AML-193 (cell line): ENCODE measurements around the gene GEMIN7.

Experiments
- DNase-seq, 2 experiments: peaks; one replicate each; lab custom pipeline; 2025; lab: John Stamatoyannopoulos, UW

GEMIN7 gene

DNA sequence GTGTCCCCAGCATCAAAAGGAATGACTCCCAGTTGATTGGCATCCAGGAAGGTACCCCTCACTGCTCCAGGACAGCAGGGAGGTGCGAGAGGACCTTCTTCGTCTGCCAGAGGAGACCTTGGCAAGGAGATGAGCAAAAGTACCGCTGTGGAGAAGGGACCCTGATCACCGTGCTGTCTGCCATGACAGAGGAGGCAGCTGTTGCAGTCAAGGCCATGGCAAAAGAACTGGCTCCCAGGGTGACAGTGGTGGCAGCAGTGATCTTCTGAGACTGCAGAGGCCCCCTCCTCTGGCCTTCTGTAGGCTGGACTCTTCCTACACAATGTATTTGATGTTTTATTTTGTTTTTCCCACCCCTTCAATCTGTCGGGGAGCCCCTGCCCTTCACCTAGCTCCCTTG lies 49.7 kb downstream of the GEMIN7 start:
- no peak for DNase-seq

DNA sequence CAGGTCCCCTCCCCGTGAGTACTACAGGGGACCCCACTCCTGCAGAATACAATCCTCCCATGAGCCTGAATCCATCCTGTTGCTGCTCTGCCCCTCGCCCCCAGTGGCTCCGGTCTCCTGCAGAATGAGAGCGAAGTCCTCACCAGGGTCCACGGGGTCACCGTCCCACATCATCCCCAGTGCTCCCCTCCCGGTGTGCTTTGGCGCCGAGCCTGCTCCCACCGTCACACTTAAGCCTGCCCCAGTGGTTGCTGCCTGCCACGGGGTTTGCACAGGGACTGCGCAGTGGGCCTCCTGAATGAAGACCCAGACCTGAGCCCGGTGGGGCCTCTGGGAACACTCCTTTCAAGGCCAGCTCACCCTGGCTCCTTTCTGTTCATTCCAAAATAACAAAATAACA lies 51.2 kb downstream of the GEMIN7 start:
- no peak for DNase-seq

DNA sequence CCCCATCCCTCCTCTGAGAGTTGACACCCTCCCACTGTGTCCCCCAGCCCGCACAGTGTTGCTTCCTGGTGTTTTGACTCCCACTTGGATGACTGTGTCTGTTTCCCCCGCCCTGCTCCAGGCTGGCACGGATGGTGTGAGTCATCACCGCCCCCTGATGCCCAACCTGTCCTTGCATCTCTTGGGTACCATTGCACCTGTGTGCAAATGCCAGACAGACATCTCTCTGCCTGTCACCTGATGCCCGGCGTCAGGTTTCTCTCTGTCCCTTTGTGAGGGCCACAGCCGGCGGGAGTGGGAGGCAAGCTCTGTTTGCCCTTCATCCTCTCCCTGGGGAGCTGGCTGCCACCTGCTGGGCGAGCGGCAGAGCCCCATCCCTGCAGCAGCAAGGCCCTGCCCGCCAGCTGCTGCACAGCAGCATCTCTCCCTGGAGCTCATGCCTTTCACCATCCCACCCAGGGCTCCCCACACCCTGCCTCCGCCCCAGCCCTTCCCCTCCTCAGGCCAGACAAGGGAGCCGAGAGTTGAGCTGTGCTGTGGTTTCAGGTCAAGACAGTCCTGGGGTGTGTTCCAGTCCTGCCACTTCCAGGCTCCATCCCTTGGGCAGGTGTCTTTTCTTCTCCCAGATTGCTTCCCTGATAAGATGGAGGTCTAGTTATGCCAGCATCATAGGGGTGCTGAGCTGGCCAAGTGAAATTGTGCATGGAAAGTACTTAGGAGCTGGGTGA lies 52.0 kb downstream of the GEMIN7 start:
- no peak for DNase-seq

DNA sequence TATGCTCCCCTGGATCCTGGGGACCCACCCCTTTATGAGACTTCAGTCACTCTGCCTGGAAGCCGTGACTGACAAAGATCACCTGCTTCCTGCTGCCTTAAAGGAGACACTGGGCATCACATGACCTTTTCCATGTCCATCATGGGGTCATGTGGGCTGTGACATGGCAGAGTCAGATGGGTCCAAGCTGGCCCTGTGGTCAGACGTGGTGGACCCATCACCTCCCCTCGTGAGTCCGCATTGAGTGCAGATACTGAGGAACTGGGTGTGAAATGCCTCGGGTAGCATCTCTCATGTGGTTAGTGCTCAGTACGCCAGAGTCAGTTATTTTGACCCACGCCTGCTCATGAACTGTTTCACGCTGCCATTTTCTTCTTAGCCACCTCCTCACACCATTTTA lies 54.6 kb downstream of the GEMIN7 start:
- no peak for DNase-seq

DNA sequence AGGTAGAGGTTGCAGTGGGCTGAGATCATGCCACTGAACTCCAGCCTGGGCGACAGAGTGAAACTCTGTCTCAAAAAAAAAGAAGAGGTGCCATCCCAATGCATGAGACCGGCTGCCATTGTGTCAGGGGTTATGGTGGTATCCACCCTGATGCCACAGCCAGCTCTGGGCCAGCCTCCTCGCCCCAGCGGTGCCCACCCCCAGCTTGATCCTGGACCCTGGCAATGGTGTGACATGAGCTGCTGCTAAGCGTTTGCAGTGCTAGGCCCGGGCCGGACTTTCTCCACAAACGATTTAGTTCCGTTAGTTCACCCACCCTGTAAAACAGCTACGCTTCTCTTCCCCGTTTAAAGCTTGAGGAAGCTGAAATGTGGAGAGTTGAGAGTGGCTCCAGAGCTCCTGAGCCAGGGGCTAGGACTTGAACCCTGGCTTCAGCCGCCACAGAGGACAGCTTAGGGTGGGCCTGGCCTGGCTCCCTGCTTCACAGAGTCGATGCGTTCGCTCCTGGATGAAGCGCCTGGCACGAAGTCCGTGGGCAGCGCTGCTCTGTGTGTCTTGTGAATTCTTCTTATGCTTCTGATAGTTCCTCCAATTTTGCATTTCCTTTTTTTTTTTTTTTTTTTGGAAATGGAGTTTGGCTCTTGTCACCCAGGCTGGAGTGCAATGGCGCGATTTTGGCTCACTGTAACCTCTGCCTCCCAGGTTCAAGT lies 56.3 kb downstream of the GEMIN7 start:
- DNase-seq = no peak

DNA sequence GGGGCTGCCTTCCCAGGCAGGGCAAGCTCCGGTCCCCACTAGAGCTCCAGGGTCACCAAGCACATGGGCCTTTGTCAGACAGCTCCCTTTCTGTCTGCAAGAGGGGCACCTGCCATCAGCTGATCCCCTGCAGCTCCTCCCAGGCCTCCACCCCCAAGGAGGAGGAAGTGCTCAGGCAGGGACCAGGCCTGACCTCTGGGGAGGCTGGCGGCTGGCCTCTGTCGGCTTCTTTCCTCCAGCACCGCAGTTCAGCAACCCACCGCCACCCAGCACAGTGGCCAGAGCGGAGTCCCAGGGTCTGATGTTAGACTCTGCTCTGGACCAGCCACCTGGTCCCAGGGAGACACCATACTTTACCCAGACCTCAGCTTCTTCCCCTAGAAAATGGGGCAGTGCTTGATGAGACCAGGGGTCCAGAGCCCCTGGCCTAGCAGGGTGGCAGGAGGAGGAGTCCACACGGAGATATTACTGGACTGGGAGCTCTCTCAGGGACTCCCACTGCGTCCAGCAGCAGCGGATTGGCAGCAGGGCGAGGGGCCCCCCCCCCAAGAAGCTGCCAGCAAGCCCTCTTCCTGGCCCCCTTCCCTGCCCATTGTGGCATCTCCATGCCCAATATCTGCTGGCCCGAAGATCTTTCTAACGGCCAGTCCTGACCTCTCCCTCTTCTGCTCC lies 57.6 kb downstream of the GEMIN7 start:
- DNase-seq = no peak

DNA sequence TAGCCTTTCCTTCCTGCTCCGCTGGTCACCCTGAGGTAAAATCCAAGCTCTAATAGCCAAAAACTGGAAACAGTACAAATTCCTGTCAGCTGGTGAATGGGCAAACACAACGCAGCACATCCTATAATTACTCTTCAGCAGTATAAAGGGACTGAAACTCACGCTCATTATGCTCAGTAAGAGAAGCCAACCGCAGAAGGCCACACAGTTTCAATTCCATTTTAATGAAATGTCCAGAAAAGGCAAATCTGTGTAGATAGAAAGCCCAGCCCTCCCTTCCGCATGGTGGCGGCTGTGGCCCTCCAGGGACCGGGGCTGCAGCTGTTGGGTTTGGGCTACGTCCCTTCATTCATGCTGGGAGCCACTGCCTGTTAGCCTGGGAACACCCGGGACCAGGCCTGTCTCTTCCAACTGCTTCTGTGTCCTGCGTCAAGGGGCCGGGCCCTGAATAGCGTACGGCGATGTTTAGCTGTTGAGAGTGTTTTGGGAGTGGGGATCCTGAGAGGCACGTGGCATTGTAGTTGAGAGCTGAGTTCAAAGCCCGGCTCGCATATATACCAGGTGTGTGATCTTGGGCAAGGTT lies 58.2 kb downstream of the GEMIN7 start:
- DNase-seq = no peak

DNA sequence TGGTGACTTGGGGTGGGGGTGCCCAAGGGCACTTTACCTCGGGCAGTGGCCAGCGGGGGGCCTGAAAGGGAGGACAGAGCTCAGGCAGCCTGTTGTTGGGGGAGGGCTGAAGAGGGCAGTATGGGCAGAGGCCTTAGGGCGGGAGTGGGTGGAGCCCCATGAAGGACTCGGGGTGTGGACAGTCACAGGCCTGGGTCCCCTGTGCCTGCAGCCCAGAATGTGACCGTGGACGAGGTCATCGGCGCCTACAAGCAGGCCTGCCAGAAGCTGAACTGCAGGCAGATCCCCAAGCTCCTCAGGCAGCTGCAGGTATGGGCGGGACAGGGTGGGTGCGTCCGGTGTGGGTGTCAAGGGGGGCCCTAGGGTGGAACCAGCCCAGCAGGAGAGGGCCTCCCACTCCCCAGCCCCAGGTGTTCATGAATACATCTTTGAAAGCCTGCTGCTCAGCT lies 59.3 kb downstream of the GEMIN7 start:
- no peak for DNase-seq

DNA sequence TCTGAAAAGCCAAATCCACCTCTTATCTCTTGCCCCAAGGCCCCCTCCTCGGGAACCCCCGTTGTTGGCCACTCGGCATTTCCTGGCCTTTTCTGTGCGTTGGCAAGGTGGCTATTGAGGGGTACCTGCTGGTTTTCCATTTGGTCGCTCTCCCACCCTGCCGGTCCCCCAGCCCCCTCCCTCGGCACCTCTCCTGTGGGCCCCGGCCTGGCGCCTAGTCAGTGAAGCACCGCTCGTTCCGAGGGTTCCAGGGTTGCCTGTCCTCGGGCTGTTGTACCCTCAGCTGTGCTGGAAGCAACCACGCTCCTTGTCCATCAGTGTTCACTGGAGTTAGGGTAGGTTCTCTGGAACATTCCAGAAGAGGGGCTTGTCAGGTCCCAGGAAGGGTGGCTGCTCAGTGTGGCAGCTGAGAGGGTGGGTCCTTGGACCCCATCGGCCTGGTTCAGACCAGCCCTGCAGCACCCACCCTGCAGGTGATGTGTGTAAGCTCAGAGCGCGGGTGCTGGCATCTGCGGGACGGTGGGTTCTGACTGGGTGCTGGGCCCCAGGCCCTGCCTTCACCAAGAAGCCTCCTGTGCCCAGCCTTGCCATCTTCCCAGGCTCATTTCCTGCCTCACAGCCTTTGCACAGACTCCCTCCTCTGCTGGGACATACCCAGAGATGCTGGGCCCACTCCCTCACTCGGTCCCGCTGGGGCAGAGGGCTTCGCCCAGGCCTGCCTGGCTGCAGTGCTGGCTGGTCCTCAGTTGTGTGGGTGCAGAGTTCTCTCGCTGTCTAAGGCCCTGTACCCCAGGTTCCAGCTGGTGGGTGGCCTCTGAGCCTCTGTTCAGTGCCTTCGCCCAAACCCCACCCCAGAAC lies 60.5 kb downstream of the GEMIN7 start:
- DNase-seq = no peak

DNA sequence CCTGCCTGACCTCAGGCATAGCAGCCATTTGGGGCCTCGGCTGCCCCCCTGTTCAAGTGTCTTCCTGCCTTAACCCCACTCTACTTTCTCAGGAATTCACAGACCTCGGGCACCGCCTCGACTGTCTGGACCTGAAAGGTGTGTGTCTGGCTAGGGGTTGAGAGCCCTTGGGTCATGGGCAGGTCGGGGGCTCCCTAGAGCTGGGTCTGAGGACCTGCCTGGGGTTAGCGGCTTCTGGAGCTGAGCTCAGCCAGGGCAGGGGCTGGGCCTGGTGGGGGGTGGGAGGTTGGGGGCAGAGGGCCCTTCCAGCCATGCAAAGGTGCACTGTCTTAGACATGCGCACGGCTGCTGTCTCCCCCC lies 61.1 kb downstream of the GEMIN7 start:
- DNase-seq = no peak

DNA sequence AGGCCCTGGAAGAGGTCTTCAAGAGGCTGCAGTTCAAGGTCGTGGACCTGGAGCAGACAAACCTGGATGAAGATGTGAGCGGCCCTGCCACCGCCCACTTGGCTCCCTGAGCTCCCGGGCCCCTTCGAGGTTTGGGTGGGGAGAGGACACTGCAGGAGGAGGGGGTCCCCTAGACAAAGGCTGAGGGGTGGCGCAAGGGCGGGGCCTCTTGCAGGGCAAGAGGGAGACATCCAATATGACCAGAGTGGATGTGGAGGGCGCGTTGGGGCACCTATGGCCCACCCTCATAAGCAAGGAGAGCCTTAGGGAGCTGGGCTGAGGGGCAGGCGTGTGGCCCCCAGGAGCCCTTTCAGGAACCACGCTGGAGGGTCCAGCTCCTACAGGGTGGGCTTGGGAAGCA lies 61.5 kb downstream of the GEMIN7 start:
- DNase-seq = no peak
